ENCODE measurements around the gene EVPL. TPM values are rescaled to one million over a fixed set of nuclear protein-coding genes. Genes with fewer than 3 reads are reported as not detected.
"Not testable (repeated sequence)": the region's sequence is repeated elsewhere in the genome, so short reads cannot be mapped to it uniquely, and the experiment has no call there.

EVPL gene
- polyA plus RNA-seq, 6 donors from 2014 or later, result not detected

DNA sequence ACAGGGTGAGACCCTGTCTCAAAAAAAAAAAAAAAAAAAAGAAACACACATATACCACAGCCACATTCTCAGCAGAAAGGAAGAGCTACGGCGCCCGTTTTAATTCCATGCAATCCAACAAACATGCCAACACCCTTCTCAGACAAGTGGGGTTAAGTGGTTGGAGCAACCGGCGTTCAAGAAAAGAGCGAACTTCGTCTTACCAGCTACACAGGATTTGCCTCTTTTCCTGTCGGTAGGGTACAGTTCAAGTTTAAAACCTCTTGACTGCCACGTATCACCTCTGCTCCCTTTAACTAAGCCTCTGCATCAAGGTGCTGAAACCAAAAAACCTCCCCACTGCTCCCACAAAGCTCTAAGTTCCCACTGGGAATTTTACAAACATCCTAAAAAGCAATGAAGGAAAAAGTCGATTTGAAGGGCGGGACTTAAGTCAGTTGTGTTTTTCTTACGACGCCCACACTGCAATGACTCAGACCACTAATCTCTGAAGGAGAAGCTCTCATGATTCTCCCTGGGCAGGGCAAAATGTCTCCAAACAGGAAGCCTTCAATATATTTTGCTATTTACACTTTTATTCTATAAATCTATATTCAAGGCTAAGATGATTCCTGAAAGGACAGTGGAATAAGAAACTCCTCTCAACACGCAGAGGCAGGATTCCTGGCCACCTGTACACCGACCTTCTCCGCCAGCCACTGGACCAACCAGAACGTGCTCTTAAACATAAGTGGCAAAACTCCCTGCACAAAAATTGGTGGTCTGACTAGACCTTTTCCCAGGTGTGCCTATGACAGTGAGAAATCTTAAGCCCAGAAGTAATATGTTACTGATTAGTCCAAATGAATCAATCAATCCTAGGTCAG lies 26.4 kb upstream of the EVPL start:
- H3K27me3 Mint-ChIP-seq, result no peaks in the 10 kb centered on the region
- H3K4me1 Mint-ChIP-seq, result peaks cover 5 to 7% (median 5%) of the 10 kb centered on the region in 3 donors
- peaks cover 21 to 37% of the 10 kb centered on the region in 2 donors for H3K36me3 Mint-ChIP-seq
- ATAC-seq (ENCODE audit: low read depth in 2 of 2) (no peak), DNase-seq (no peak)
- H3K4me3 Mint-ChIP-seq, result peak overlapping the region in 1 of 8 donors; percentile 29
- peak overlapping the region in 1 of 6 donors; percentile 33 for H3K27ac Mint-ChIP-seq
- H3K9me3 Mint-ChIP-seq, result no peaks in the 10 kb centered on the region

DNA sequence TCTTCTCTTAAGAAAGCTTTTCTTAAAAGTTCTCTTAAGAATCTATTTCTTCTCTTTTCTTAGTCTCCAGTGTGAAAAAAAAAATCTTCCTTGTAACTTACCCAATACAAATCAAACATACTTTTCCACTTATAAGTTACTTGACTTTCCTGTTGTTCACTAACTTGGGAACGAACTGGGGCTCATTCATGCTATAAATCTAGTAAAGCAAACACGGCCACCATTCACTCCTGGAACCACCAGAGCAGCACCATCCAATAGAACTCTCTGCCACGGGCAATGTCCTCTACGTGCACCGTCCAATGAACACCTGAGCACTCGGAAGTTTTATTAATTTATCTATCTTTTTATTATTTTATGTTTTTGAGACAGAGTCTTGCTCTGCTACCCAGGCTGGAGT lies 24.5 kb upstream of the EVPL start:
- no peak for DNase-seq
- no peak overlapping the region for H3K4me3 Mint-ChIP-seq
- H3K27me3 Mint-ChIP-seq, result no peaks in the 10 kb centered on the region
- peaks cover 22 to 40% of the 10 kb centered on the region in 2 donors for H3K36me3 Mint-ChIP-seq
- no peaks in the 10 kb centered on the region for H3K9me3 Mint-ChIP-seq
- peak overlapping the region in 2 of 6 donors; percentile 31 to 44 for H3K27ac Mint-ChIP-seq
- no peak for ATAC-seq (ENCODE audit: low read depth in 2 of 2)
- H3K4me1 Mint-ChIP-seq, result peaks cover 5 to 13% (median 9%) of the 10 kb centered on the region in 3 donors

DNA sequence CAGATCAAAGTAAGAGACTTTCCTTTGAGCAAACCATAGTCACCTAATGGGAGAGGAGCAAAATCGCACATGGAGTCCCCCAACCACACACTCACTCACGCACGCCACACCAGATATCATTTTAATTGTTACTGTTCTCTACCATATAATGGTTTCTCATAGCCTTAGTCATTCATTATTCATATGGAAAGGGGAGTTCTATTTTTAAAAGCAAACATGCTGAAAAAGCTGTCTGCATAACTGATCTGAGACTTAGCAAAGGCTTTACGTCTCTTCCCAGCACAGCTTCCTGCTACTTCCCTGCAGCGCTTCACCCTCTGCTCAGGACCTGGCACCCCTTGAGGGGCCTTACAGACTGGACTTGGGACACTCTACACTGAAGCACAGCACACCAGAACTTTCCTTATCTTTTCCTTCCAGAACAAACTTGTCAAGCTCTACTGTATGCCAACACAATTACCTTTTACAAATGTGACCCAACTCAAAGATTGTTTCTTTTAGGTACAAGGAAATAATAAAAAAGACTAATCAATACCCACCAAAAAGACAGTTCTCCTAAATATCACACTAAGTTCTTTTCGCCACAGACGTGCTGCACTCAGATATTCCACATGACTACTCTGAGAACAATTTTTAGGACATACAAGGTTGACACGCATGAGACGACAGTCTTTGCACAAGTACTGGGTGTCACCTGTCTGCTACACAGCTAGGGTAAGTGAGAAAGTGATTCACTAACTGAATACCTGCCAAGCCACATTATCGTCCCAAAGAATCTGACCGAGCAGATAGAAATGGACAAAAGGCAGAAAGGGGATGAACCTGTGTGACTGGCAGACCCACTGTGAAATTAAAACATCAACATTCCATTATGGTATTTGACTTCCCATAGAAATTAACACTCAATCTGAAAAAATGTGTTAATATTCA lies 23.7 kb upstream of the EVPL start:
- Mint-ChIP-seq H3K36me3 (peaks cover 22 to 33% of the 10 kb centered on the region in 2 donors), H3K9me3 (no peaks in the 10 kb centered on the region), H3K27me3 (no peaks in the 10 kb centered on the region), H3K4me1 (peaks cover 0 to 13% (median 9%) of the 10 kb centered on the region in 3 donors), H3K4me3 (no peak overlapping the region), H3K27ac (peak overlapping the region in 1 of 6 donors; percentile 53)
- no peak for DNase-seq
- no peak for ATAC-seq (ENCODE audit: low read depth in 2 of 2)

DNA sequence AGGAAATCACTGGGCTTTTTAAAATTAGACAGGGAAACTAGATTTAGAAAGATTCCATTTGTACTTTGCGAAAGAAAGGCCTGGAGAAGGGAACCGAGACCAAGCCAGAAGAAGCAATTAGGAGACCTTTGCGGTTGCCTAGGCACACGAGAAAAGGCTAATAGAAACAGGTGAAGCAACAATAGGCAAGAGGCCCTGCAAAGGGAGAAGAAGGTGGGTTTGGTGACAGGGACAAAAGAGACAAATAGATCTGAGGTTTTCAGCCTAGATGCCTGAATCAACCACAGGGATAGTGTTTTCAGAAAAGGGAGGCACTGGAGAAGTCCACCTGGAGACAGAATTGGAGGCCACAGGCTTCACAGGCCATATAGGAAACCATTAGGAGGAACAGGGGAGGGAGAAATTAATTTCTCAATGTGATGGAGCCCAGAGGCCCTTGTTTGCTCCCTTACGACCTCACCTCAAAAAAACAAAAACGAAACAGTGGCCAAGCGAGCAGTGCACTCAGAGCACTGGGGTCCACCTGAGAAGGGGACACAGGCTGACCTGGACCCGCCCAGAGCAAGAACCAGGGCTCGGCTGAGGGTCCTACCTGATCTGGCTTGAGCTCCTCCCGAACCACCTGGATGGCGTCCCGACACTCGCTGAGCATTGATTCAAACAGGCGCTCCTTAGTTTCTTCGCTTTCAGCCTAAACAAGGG lies 22.9 kb upstream of the EVPL start:
- DNase-seq (no peak), ATAC-seq (ENCODE audit: low read depth in 2 of 2) (no peak)
- Mint-ChIP-seq H3K9me3 (no peaks in the 10 kb centered on the region), H3K4me3 (no peak overlapping the region), H3K36me3 (peaks cover 26 to 32% of the 10 kb centered on the region in 2 donors), H3K27me3 (no peaks in the 10 kb centered on the region), H3K4me1 (peaks cover 0 to 13% (median 9%) of the 10 kb centered on the region in 3 donors), H3K27ac (peak overlapping the region in 1 of 6 donors; percentile 24)

DNA sequence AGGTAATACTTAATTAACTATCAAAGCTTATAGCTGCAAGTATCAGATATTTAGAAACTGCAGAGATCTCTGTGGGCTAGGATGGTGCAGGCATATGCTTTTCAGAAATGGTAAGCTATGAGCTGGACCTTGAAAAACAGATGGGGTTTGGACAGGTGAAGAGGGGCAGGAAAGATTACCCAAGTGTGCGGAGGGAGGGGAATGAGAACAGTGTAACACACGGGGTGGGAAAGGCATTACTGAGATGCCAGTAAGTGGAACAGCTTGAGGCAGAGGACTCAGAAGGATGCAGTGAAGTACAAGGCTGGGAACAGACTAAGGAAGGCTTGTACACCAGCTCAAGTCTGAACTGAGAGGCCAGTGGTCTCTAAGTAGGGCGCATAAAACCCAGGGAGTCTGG lies 22.1 kb upstream of the EVPL start:
- Mint-ChIP-seq H3K4me3 (no peak overlapping the region), H3K4me1 (peaks cover 0 to 13% (median 9%) of the 10 kb centered on the region in 3 donors)

DNA sequence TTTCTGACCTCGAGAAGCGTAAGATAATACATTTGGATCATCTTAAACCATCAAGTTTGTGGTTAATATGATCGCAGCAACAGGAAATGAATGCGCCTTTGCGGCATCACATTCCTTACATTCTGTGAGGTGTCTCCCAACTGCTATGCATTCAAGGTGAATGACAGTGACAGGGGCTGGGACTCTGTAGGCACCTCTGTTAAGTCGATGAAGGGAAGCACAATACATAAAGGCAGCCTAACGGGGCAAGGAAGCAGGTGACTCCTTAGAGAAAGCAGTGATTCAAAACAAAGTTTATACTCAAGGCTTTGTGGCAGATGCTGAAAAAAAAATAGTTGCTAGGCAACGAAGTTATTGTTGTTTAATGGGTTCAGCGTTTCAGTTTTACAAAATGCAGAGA lies 21.6 kb upstream of the EVPL start:
- ATAC-seq (ENCODE audit: low read depth in 2 of 2), result no peak
- no peaks in the 10 kb centered on the region for H3K9me3 Mint-ChIP-seq
- no peak overlapping the region for H3K4me3 Mint-ChIP-seq
- peak overlapping the region in 1 of 6 donors; percentile 38 for H3K27ac Mint-ChIP-seq
- H3K27me3 Mint-ChIP-seq, result no peaks in the 10 kb centered on the region
- H3K36me3 Mint-ChIP-seq, result peaks cover 32 to 34% of the 10 kb centered on the region in 2 donors
- peaks cover 0 to 13% (median 4%) of the 10 kb centered on the region in 3 donors for H3K4me1 Mint-ChIP-seq
- DNase-seq, result no peak

More for the DNA sequence above, 22.1 kb upstream of the EVPL start:
- no peaks in the 10 kb centered on the region for H3K27me3 Mint-ChIP-seq
- H3K9me3 Mint-ChIP-seq, result no peaks in the 10 kb centered on the region
- ATAC-seq (ENCODE audit: low read depth in 2 of 2) (no peak), DNase-seq (no peak)
- peaks cover 29 to 32% of the 10 kb centered on the region in 2 donors for H3K36me3 Mint-ChIP-seq
- H3K27ac Mint-ChIP-seq, result peak overlapping the region in 1 of 6 donors; percentile 38

DNA sequence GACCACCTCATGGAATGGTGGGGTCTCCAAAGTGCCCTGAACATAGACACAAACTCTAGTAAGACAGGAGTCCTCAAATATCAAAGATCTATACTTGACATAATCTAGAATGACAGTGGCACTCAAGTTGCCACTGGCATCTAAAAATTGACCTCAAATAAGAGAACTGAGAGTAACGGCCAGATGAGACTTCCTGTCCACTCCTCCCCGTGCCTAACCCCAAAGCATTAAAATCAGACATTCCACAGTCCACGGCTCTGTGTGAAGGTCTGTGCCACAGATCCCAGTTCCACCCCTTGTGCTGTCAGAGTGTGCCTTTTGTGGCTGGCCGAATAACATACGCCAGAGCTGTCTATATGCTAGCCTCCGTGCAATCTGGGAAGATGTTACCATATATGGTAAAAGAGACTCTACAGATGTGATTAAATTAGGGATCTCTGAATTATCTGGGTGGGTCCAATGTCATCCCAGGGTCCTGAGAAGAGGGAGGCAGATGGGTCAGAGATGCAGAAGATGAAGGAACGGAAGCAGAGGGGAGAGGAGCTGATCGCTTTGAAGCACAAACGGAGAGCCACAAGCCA lies 21.0 kb upstream of the EVPL start:
- no peak overlapping the region for H3K4me3 Mint-ChIP-seq
- no peak for ATAC-seq (ENCODE audit: low read depth in 2 of 2)
- no peaks in the 10 kb centered on the region for H3K27me3 Mint-ChIP-seq
- peaks cover 32 to 37% of the 10 kb centered on the region in 2 donors for H3K36me3 Mint-ChIP-seq
- peaks cover 0 to 13% (median 4%) of the 10 kb centered on the region in 3 donors for H3K4me1 Mint-ChIP-seq
- H3K9me3 Mint-ChIP-seq, result no peaks in the 10 kb centered on the region
- H3K27ac Mint-ChIP-seq, result peak overlapping the region in 3 of 6 donors; percentile 8 to 87 (median 16)
- no peak for DNase-seq

DNA sequence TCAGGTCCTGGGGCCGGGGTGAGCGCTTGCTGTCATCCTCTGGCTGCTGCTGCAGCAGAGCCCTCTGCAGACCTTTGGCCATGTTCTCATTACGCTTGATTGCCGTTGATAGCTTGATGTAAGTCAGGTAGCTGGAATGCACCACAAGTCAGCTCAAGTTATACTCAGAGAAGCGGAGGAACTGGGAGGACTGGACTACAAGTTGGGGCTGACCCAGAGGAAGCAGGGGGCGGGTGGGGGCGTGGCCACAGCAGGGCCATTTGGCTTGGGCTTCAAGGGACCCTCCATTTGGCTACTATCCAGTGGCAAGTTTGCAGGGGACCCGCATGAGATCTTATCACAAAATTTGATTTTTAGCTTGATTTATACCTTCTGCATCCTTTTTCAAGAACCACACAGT lies 19.0 kb upstream of the EVPL start:
- Mint-ChIP-seq H3K27ac (peak overlapping the region in 1 of 6 donors; percentile 27), H3K4me1 (peaks cover 0 to 13% (median 4%) of the 10 kb centered on the region in 3 donors), H3K27me3 (no peaks in the 10 kb centered on the region), H3K36me3 (peaks cover 32 to 37% of the 10 kb centered on the region in 2 donors), H3K9me3 (no peaks in the 10 kb centered on the region), H3K4me3 (no peak overlapping the region)
- no peak for ATAC-seq (ENCODE audit: low read depth in 2 of 2)
- no peak for DNase-seq

DNA sequence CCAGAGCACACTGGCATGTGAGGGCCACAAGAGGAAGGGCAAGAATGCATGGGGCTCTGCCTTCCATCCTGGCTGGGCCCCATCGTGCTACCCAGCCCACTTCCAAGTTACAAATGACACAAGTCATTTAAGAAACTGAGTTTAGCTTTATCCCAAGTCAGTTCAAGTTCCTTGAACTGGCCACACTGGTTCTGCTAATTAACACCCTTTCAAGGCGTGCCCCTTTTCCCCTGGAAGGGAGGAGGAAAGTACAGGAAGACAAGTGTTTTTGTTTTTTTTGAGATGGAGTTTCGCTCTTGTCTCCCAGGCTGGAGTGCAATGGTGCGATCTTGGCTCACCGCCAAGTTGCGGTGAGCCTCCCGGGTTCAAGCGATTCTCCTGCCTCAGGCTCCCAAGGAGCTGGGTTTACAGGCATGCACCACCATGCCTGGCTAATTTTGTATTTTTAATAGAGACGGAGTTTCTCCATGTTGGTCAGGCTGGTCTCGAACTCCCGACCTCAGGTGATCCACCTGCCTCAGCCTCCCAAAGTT lies 17.4 kb upstream of the EVPL start:
- not testable (repeated sequence) for DNase-seq; ATAC-seq (ENCODE audit: low read depth in 2 of 2); H3K4me1 Mint-ChIP-seq; H3K9me3 Mint-ChIP-seq; H3K27me3 Mint-ChIP-seq; H3K27ac Mint-ChIP-seq; H3K4me3 Mint-ChIP-seq
- peaks cover 33% of the 10 kb centered on the region in 2 donors for H3K36me3 Mint-ChIP-seq

DNA sequence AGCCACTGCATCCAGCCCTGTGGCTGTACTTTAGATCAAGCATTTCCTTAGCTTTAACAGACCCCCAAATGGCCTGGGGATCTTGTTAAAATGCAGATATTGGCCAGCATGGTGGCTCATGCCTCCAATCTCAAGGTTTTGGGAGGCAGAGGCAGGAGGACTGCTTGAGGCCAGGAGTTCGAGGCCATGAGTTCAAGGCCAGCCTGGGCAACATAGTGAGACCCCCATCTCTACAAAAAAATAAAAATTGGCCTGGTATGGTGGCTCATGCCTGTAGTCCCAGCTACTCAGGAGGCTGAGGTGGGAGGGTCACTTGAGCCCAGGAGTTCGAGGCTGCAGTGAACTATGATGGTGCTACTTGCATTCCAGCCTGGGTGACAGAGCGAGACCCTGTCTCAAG lies 15.8 kb upstream of the EVPL start:
- not testable (repeated sequence) for ATAC-seq (ENCODE audit: low read depth in 2 of 2); H3K4me1 Mint-ChIP-seq; DNase-seq; H3K27me3 Mint-ChIP-seq; H3K9me3 Mint-ChIP-seq; H3K4me3 Mint-ChIP-seq
- H3K27ac Mint-ChIP-seq, result peak overlapping the region in 2 of 6 donors; percentile 14 to 27
- H3K36me3 Mint-ChIP-seq, result peaks cover 28 to 36% of the 10 kb centered on the region in 2 donors

DNA sequence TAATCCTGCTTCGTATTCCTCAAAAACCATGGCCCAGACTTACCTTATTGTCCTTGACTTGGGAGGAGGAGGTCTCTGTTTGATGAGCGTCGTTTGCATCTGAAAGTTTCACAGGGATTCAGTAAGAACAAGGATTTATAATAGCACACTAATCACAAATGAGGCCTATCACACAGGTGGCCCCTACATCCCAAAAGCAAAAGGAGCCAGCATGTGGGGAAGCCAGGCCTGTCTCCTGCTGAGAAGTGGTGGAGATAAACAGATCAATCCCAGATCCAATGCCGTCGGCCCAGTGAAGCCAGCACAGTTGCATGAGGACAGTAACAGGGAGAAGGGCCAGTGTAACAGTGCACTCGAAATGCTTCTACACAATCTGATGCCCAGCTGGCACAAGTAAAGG lies 13.3 kb upstream of the EVPL start:
- Mint-ChIP-seq H3K9me3 (no peaks in the 10 kb centered on the region), H3K27me3 (no peaks in the 10 kb centered on the region), H3K27ac (peak overlapping the region in 1 of 6 donors; percentile 10), H3K36me3 (peaks cover 25 to 30% of the 10 kb centered on the region in 2 donors), H3K4me3 (no peak overlapping the region), H3K4me1 (no peaks in the 10 kb centered on the region)
- no peak for DNase-seq
- ATAC-seq (ENCODE audit: low read depth in 2 of 2), result no peak

DNA sequence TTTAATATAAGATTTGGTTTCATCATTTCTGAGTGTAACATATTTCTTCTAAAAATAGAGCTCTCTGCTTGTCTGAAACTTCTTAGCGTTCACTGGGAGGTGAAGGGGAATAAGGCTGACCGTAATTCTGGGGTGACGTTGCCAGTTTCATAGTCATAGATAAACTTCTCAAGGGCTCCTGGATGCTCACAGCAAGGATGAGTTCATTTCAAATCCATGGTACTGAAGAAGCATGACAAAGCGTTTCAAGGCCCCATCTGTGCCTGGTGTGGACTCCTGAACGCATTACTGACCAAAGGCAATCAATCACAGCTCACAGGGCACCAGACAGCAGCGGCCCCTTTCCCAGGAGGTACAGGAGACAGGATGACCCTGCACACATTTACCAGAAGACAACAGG lies 12.0 kb upstream of the EVPL start:
- H3K36me3 Mint-ChIP-seq, result peaks cover 25 to 26% of the 10 kb centered on the region in 2 donors
- no peak overlapping the region for H3K4me3 Mint-ChIP-seq
- DNase-seq (no peak), ATAC-seq (ENCODE audit: low read depth in 2 of 2) (no peak)
- H3K9me3 Mint-ChIP-seq, result no peaks in the 10 kb centered on the region
- H3K4me1 Mint-ChIP-seq, result no peaks in the 10 kb centered on the region
- peak overlapping the region in 1 of 6 donors; percentile 23 for H3K27ac Mint-ChIP-seq
- H3K27me3 Mint-ChIP-seq, result no peaks in the 10 kb centered on the region

Measured in naive B cell (primary cell).